GM19043 (cell line): ENCODE data around the gene STK32B.

Source experiments
- ATAC-seq: cut with Tn5 transposase; IDR thresholded peaks from one replicate; pipeline ENCODE4 v1.9.1; 2021; ENCODE audit warnings: low read depth; ENCODE audit not compliant: unreplicated experiment

The STK32B gene

DNA sequence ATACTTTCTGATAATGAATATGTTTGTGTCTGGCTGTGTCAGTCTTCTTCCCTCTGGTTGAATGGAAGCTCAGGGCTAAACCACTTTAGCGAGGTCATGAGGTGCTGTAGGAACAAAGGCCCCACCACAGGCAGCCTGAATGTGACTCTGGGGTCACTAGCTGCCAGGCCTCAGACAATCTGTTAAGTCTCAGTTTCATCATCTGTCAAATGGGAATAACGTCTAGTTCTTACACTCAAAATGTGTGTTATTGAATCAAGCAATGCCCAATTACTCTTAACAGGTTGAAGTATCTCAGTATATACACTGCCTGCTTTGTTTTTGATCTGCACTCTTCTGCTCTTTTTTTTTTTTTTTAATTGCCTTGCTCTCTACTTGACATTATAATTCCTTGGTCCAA lies 148.6 kb downstream of the STK32B start:
- ATAC-seq = no peak

- no peak for ATAC-seq
These were observed 149.2 kb downstream of the STK32B start for GRCh38 chr4:5200513-5200912.

DNA sequence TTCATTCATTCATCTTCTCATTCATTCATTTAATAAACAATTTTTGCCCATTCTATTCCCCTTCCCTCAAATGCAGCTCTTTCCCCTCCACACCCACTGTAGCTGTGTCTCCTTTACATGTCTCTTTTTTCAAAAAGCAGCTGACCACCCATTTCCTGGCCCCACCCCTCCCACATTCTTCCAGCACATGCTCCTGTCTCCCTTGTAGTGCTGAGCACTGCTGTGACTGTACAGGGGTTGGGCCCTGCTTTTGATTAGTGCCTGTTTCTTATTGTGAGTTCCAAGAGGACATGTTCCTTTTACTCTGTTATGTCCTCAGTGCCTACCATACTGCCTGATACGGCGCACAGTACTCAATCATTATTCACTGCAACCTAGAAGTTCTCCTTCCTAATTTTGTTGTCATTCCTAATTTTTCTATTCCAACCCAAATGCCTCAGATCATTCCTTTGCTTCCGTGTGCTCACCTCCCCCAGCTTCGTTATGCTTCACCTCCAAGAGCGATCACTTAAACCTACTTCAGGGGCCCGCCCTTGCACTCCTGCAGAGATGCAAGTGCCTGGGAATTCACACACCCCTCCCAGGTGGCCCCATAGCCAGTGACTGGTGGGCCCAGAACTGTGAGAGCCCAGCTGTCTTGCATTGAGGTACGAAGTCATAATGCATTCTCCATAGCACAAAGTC lies 152.2 kb downstream of the STK32B start:
- ATAC-seq = no peak

DNA sequence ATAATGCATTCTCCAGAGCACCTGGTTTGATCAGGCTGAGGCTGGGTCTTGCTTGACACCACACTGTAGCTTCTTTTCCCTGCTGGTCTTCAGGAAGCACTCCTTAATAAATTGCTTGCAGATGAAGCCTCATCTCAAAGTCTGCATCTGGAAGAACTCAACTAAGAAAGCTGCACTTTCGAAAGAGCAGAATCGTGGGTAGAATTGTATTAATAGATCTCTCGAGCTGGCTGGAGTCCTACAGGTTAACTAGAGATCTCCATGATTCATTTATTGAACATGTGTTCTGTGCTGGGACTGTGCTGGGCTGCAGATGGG lies 152.7 kb downstream of the STK32B start:
- ATAC-seq = no peak

DNA sequence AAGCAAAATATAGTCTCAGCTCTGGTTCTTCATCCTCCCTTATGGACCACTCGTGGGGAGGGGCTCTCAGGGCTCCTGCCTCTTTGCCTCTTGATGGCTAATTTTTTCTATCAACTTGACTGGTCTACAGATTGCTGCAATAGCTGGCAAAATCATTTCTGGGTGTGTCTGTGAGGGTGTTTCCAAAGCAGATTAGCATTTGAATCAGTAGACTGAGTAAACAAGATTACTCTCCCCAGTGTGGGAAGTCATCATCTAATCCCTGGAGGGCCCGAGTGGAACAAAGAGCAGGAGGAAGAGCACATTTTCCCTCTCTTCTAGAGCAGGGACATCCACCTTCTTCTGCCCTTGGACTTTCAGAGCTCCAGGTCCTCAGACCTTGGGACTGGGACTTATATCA lies 153.5 kb downstream of the STK32B start:
- ATAC-seq = no peak

GRCh38 chr4:5206016-5206790 lies 154.9 kb downstream of the STK32B start:
- no peak for ATAC-seq

- no peak for ATAC-seq
These were observed 158.6 kb downstream of the STK32B start for GRCh38 chr4:5209862-5210261.

- no peak for ATAC-seq
These were observed 160.1 kb downstream of the STK32B start for GRCh38 chr4:5211282-5211839.

DNA sequence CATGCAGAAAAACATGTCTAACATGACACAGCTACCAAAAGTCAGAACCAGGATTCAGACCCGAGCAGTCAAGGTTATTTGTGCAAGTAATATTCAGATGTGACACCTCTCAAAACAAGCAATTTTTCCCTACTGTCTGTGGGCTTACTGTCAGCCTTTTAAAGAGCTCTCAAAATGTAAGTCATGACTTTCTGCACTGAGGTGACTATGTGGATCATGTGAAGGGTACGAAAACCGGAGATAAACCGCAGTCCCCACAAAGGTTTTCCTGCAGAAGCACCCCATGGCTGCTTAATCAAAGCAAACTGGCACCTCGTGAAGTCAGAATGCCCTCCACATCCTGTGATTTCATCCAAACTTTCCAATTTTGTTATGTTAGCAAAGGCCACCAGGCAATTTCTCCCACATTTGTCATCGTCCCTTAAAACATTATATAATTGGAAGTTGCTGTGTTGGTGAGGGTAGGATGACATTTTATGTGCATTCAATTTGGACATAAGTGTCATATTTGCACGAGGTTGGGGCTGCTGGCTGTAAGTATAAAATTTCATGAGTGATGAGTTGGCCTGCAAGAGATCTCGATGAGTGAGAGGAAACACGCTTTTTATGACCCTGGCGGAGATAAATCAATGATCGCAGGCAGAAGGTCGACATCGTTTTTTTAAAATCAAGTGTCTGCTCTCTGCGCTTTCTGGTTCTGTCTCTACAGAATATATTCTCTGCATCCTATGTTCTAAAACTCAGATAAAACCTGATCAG lies 161.2 kb downstream of the STK32B start:
- ATAC-seq = no peak

GRCh38 chr4:5213087-5213595 lies 161.9 kb downstream of the STK32B start:
- no peak for ATAC-seq

GRCh38 chr4:5215321-5215720 lies 164.0 kb downstream of the STK32B start:
- ATAC-seq = no peak

GRCh38 chr4:5217421-5217820 lies 166.1 kb downstream of the STK32B start:
- no peak for ATAC-seq

DNA sequence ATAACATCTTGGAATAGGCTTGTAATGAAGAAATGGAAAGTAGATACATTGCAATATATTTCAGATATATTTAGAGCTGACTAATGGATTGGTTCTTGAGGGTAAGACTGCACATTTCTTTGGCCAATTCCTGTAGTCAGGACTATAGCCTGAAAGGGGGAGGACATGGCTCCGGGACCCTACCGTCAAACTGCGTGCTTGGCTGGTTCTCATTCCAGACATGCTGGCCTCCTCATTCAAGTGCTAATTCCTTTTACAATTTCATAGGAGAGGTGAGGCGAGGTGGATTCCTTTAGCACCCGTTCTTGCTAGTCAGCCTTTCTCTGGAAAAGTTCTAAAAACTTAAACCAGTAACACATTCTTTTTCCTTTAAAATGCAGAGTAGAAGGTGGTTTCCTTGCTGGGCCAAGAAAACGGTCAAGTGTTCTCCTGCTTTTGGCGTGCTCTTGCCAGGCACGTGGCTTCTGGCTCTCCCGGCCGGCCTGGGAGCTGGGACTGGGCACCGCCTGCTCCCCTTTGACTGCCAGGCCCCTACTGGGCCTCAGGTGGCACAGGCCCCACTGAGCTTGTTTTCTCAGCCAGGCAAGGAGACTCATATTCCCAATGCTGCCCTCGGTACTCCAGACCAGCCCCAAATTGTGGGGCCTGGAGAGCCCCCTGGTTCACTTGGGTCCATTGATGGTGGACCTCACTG lies 167.2 kb downstream of the STK32B start:
- ATAC-seq = no peak

- no peak for ATAC-seq
These were observed 168.7 kb downstream of the STK32B start for GRCh38 chr4:5220028-5220427.

DNA sequence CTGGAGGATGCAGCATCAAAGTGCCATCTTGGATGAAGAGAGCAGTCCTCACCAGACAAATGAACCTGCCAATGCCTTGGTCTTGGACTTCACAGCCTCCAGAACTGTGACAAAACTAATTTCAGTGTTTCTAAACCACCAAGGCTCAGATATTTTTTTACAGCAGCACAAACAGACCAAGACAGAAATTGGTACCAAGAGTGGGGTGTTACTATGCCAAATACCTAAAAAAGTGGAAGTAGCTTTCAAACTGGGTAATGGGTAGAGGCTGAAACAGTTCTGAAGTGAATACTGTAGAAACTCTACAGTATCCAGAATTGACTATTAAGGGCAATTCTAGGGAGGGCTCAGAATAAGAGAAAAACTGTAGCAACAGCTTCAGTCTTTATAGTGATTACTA lies 170.8 kb downstream of the STK32B start:
- no peak for ATAC-seq

- ATAC-seq = no peak
These were observed 171.7 kb downstream of the STK32B start for GRCh38 chr4:5222951-5223350.

- no peak for ATAC-seq
These were observed 173.1 kb downstream of the STK32B start for GRCh38 chr4:5224340-5224739.

DNA sequence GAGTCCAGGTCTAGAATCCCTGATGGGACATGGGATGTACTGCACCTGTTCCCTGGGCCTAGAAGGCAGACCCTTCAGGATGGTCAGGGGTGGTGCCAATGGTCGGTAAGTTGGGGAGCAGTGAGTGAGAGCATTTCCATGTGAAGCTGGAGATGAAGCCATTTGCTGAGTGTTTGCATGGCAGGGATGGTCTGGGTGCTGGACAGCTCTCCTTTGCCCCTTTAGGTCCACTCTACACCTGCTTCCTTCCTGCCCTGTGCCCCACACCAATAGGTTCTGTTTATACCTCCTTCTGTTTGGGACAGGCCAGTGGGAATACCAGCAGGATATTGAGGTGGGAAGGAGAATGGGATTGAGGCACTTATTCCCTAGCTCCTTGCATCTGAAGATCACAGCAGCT lies 181.3 kb downstream of the STK32B start:
- no peak for ATAC-seq

DNA sequence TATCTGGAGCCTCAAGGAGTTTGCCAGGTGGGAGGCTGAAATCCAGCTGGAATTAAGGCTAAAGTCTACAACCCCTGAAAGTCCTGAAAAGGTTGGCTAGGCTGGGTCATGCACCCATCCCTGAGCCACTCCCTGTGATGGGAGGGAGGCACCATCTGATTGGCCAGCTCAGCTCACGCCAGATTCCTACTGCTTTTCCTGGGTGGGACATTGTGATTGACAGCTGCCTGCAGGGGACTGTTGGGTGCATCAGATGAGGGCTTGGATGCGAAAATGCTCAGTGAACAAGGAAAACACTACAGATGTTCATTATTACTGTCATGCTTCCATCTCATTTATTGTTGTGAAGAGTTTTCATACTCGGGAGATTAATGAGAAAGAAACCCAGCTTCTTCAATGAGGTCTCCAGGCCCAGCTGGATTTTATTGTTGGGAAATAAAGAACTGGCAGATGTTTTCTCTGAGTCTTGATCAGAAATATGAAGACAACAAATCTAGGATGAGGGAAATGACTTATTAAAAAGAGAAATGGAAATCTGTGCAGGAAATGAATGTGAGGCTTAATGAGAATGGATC lies 185.9 kb downstream of the STK32B start:
- no peak for ATAC-seq

GRCh38 chr4:5238173-5238572 lies 186.9 kb downstream of the STK32B start:
- ATAC-seq = no peak
